Right ventricle myocardium inferior (tissue), 1 donor: ENCODE data around the gene SLC28A1. TPM values are rescaled to one million over a fixed set of nuclear protein-coding genes. Genes with fewer than 3 reads are reported as not detected.
"Not testable (repeated sequence)": the region's sequence is repeated elsewhere in the genome, so short reads cannot be mapped to it uniquely, and the experiment has no call there.

Experiments used
- ATAC-seq: fragments of 200-7000 bp; cut with Tn5 transposase; one replicate; pipeline ENCODE4 v1.9.1; 2020; ENCODE audit warnings: mild to moderate bottlenecking, moderate library complexity
- DNase-seq: peaks from one replicate; pipeline ENCODE4 v3.0.0; 2021; ENCODE audit errors: missing footprints
- intact Hi-C: fragments of 100-400 bp; cut with DNase I; formaldehyde crosslinking; loops from one replicate; pipeline ENCODE4 v1.11.0; 2022
- long read RNA-seq: library from polyadenylated mRNA; unstranded; transcript quantifications from one replicate; pipeline ENCODE4 v2.0.0, GENCODE V29; 2021
- total RNA-seq: library from RNA; stranded (reverse); fragmentation: NEBNext Ultra II Directional; extraction: Animal tissue kit (Norgen Biotek cat#: 25700); gene quantifications from one replicate; pipeline ENCODE4 v1.2.1, GENCODE V29; 2021
- donor health status: DM: no; HTN: yes; CAD: no; lungs with severe emphysema.

The SLC28A1 gene, protein sequence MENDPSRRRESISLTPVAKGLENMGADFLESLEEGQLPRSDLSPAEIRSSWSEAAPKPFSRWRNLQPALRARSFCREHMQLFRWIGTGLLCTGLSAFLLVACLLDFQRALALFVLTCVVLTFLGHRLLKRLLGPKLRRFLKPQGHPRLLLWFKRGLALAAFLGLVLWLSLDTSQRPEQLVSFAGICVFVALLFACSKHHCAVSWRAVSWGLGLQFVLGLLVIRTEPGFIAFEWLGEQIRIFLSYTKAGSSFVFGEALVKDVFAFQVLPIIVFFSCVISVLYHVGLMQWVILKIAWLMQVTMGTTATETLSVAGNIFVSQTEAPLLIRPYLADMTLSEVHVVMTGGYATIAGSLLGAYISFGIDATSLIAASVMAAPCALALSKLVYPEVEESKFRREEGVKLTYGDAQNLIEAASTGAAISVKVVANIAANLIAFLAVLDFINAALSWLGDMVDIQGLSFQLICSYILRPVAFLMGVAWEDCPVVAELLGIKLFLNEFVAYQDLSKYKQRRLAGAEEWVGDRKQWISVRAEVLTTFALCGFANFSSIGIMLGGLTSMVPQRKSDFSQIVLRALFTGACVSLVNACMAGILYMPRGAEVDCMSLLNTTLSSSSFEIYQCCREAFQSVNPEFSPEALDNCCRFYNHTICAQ
- 0.24 TPM for total RNA-seq
- long read RNA-seq, partial matches to known transcripts: 1 of 2 reads
- long read RNA-seq, other reads (novel, unspliced or antisense): 1 of 2 reads

DNA sequence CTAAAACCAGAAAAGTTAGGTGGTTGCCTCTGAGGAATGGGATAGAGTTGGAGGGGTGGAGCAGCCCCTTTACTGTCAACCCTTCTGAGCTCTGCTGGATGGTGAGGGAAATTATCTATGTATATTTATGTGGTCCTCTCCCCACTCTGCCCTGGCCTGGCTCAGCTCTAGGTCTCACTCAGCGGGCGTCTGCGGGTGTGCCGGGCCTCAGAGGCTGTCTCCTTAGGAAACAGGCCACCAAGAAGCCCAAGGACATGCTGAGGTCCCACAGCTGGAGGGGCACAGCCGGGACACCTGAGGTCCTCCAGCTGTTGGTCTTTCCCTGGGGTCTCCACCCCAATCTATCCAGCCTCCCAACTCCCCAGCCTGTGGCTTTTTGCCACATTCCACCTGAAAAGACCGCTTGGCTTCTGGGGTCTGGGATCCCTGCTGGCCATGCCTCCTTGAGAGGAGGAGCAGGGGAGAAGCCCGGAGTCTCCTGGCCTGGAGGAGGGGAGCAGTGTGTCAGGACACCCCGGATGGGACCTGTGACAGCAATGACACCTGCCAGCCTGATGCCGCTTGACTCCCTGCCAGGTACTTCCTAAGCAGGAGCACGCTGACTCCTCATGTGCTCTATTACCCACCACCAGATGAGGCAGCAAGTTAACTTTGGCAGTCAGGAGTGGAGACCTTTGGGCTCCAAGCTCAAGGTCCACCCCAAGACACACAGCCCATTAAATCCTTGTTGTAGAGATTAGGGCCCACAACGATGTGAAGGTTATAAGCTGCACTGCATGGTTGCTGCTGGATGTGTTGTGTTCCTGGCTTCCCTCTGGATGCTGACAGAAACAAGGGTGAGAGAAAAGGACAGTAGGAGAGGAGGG lies at the start of gene SLC28A1:
SLC28A1 (plus strand) TSS at position 747 of the 866 bp plus-strand sequence. CDS start 3,099 bp downstream, outside the sequence.
- ATAC-seq: no peak
- no peak for DNase-seq

DNA sequence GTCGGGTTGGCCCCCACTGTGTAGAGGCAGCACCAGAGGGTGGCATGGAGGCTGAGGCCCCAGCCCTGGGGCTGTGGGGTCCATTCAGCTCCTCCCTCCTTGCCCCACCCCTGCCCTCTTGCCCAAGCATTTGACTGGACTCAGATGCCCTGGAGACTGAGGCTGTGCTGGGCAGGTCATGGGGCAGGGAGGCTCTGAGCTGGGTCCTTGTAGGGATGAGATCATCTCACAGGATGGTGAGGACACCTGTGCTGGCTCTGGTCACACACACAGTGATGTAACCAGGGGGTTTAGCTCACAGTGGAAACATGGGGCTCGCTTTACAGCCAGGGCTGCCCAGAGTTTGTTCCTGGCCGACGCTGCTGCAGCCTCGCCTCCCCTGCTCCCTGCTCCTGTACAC lies 49.5 kb upstream of the SLC28A1 start:
- intact Hi-C loops: loop anchor here (2.0 kb wide), 1 partner anchor 16 kb away; no protein-coding TSS in a partner anchor
- DNase-seq (no peak), ATAC-seq (no peak)

More for the DNA sequence above, at the start of gene SLC28A1:
- intact Hi-C loops: no loop called here

DNA sequence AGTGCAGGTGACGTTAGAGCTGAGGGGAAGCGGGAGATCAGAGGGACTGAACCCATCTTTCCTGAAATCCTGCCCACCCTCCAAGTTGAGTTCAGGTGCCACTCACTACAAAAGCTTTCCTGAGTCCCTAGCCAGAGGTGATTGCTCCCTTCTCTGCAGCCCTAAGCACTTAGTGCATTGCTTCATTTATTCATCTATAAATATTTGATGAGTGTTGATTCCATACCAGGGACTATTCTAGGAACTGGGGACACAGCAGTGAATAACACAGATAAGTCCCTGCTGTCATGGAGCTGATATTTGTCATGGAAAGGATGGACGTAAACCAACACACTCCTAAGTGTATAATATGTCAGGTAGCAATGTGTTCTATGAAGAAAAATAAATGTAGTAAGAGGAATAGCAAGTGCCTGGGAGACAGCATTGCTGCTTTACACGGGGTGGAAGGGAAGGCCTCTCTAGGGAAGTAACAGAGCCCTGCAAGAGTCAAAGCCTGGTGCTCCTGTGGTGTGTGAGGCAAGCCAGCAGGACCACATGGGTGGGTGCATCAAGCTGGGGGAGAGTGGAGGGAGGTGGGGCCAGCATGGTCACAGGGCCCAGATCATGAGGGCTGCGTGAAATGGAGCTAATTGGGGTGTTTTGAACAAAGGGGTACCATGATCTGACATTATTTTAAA lies 48.7 kb upstream of the SLC28A1 start:
- ATAC-seq (peak; percentile 55), DNase-seq (no peak)
- intact Hi-C loops: loop anchor here (2.0 kb wide), 1 partner anchor 17 kb away; no protein-coding TSS in a partner anchor

DNA sequence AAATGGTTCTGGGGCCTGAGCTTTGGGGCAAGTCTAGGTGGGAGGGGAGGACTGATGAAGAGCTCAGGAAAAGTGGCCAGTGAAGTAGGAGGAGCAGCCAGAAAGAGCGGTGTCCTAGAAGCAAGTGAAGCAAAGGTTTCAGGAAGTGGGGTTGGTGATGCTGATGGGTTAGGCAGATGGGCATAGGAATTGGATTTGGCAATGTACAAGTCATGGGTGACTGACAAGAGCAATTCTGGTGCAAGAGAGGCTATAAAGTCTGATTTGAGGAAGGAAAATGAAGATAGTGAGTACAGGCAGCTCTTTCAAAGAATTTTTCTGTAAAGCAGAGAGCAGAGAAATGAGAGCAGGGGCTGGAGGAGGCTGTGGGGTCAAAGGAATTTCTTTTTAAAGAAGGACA lies 47.6 kb upstream of the SLC28A1 start:
- no peak for DNase-seq
- intact Hi-C loops: no loop called here
- ATAC-seq: no peak

DNA sequence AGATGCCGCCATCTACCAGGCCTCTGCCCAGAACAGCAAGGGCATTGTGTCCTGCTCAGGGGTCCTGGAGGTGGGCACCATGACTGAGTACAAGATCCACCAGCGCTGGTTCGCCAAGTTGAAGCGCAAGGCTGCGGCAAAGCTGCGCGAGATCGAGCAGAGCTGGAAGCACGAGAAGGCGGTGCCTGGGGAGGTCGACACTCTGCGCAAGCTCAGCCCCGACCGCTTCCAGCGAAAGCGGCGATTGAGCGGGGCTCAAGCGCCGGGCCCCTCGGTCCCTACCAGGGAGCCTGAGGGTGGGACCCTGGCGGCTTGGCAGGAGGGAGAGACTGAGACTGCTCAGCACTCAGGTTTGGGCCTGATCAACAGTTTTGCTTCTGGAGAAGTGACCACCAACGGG lies 44.7 kb upstream of the SLC28A1 start:
- intact Hi-C loops: no loop called here
- DNase-seq (no peak), ATAC-seq (no peak)

DNA sequence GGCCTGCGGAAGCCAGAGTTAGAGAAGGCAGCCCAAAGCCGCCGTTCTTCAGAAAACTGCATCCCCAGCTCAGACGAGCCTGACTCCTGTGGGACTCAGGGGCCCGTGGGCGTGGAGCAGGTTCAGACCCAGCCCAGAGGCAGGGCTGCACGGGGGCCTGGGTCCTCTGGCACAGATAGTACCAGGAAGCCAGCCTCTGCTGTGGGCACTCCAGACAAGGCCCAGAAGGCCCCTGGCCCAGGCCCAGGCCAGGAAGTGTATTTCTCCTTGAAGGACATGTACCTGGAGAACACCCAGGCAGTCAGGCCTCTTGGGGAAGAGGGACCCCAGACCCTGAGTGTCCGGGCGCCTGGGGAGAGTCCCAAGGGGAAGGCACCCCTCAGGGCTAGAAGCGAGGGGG lies 44.2 kb upstream of the SLC28A1 start:
- intact Hi-C loops: no loop called here
- no peak for DNase-seq
- no peak for ATAC-seq

DNA sequence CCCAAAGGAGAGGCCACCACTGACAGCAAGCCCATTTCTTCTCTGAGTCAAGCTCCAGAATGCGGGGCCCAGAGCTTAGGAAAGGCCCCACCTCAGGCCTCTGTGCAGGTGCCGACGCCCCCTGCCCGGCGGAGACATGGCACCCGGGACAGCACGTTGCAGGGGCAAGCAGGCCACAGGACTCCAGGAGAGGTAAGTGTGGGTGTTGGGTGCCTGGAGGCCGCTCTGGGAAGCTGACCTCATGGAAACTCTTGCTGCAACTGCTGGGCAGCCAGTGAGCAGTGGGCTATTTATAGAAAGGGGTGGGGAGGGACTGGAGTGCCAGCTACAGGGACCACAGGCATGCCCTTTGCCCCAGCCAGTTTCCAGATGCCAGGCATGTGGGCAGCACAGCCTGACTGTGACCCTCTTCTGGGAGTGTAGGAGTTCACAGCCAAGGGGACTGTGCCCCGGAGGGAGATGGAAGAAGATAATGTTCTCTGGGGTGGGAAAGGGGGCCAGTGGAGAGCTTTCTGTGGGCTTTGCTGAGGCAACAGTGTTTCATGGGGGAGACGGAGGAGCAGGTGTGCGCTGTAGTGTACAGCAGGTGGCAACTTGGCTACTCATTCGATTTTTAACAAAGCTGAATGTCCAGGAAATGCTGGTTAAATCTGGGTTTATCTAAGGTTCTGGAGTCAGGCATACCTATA lies 43.6 kb upstream of the SLC28A1 start:
- intact Hi-C loops: no loop called here
- ATAC-seq (peak; percentile 82), DNase-seq (peak; percentile 74)

DNA sequence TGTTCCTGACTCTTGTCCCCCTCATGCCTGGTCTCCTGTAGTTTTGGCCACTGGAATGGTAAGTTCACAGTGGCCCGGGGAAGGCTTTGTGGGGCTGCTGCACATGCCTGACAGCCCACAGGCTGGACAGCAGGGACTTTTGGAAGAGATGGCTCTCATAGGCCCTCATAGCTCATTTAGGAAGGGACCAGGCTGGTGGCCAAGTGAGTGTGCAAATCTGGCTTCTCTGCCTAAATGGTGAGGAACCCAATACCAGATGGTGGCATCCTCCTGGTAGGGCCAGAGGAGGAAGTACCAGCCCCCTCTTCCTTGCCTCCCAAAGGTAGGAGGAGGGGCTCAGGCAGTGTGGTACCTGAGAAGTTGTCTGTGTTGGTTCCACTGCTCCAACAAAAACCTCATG lies 41.7 kb upstream of the SLC28A1 start:
- DNase-seq (no peak), ATAC-seq (no peak)
- intact Hi-C loops: no loop called here

DNA sequence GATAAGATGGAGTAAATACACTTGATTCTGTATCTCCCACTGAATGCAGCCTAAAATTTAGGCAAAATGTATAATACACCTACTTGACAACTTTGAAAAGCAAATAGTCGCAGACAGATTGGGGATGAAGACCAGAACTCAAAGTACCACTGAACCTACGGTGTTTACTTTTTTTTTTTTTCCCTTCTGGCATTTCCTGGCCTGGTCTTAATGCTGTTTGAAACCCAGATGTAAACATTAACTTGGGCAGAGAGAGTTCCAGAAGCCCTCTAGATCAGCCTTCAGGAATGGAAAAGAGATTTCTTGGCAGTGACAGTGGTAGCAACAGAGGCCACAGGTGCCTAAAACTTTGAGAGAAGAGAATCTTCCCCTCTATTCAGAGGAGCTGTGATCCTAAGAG lies 39.5 kb upstream of the SLC28A1 start:
- DNase-seq (no peak), ATAC-seq (no peak)
- intact Hi-C loops: loop anchor here (5.0 kb wide), 1 partner anchor 82 kb away; no protein-coding TSS in a partner anchor

DNA sequence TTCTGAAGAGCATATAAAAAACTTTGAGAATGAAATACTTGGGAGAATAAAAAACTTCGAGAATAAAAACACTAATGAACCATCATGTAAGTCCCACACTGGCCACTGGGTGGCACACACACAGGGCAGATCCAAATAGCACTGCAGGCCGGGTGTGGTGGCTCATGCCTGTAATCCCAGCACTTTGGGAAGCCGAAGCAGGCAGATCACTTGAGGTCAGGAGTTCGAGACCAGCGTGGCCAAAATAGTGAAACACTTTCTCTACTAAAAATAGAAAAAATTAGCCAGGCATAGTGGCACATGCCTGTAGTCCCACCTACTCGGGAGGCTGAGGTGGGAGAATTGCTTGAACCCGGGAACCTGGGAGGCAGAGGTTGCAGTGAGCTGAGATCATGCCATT lies 38.8 kb upstream of the SLC28A1 start:
- ATAC-seq: not testable (repeated sequence)
- peak; percentile 88 for DNase-seq
- intact Hi-C loops: loop anchor here (5.0 kb wide), 1 partner anchor 82 kb away; no protein-coding TSS in a partner anchor

DNA sequence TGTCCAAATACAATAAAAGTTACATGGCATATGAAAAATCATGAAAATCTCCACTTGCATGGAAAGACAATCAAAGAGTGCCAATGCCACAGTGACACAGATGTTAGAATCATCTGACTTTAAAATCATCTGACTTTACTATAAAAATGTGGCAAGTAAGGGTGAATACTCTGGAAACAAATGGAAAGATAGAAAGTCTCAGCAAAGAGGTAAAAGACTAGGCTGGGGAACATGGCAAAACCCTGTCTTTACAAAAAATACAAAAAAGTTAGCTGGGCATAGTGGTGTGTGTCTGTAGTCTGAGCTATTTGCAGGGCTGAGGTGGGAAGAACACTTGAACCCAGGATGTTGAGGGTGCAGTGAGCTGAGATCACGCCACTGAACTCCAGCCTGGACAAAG lies 38.2 kb upstream of the SLC28A1 start:
- intact Hi-C loops: loop anchor here (5.0 kb wide), 1 partner anchor 81 kb away; no protein-coding TSS in a partner anchor
- no peak for DNase-seq
- ATAC-seq: no peak

DNA sequence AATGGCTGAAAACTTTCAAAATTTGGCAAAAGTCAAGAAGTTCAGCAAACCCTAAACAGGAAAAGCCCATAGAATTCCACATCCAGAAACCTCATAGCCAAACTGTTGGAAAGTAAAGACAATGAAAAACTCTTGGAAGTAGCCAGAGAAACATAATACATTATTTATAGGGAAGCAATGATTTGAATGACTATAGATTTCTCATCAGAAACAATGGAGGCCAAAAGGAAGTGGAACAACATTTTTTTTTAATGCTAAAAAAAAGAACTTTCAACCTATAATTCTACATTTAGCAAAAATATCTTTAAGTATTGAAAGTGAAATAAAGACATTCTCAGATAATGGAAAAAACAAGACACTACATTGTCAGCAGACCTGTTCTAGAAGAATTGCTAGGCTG lies 37.1 kb upstream of the SLC28A1 start:
- ATAC-seq: no peak
- no peak for DNase-seq
- intact Hi-C loops: loop anchor here (5.0 kb wide), 1 partner anchor 80 kb away; no protein-coding TSS in a partner anchor

DNA sequence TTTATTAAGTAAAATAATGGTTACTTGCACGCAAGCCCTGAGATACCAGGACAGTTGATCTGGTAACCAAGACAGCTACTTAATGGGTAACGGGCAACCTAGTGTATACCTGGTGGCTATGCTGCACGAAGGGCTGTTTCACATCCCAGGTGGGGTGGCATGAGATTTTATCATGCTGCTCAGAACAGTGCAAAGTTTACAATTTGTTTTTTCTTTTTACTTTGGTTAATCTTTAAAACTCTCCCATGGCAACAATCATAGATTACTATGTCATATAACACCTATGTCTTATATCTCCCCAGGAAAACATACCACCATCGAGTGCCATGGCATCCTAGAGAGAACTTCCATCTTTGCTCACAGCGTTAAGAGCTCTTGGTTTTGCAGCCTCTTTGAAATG lies 32.2 kb upstream of the SLC28A1 start:
- no peak for DNase-seq
- intact Hi-C loops: no loop called here
- ATAC-seq: no peak

DNA sequence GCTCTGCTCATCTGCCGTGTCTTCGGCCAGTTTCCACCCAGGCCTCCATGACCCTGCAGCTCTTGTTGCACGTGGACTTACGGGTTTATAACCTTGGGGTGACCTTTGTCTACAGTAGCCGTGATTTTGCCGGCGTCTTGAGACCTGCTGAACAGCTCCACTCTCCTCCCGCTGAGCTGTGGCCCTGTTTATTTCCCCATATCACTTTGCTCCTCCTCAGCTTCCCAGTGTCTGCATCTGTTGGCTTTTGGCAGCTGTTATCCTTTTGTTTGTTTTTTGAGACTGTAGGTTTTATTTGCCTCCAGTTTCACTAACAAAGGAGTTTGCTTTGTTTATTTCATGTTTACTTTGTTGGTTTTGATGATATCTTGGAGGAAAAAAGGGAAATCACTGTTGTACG lies 29.3 kb upstream of the SLC28A1 start:
- no peak for ATAC-seq
- intact Hi-C loops: no loop called here
- DNase-seq: no peak

DNA sequence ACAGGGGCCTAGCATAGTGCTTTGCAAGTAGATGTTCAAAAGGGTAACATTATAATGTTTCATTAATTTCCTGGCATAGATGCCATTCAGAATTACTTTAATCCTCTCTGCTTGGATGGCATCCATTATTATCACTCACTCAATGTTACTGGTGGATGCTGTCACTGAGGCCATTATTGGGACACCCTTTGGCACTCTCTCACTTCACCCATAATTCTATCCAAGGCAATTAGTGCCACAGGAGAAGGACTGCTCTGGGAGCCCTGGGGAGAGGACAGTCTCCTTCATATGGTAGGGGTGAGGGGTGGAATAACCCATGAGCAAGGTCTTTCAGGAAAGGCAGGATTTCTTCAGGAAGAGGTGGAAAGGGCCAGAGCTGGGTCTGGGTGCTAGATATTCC lies 28.7 kb upstream of the SLC28A1 start:
- ATAC-seq: peak; percentile 66
- intact Hi-C loops: no loop called here
- no peak for DNase-seq

DNA sequence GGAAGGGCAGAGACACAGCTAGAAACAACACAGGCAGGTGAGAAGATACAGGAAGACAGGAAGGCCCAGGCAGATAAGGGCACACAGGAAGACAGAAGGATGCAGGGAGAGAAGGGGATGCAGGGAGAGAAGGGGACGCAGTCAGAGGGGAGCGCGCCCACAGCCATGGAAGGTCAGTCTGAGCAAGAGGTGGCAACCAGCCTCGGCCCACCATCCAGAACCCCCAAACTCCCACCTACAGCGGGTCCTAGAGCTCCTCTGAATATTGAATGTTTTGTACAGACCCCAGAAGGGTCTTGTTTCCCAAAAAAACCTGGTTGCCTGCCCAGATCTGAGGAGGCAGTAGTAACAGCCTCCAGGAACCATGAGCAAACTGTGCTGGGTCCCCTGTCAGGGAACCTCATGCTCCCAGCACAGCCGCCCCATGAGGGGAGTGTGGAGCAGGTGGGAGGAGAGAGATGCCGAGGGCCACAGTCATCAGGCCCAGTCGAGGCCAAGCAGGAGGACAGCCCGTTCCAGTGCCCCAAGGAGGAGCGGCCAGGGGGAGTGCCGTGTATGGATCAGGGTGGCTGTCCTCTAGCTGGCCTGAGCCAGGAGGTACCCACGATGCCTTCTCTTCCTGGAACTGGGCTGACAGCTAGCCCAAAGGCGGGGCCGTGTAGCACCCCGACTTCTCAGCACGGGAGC lies 27.6 kb upstream of the SLC28A1 start:
- DNase-seq (no peak), ATAC-seq (no peak)
- intact Hi-C loops: no loop called here

DNA sequence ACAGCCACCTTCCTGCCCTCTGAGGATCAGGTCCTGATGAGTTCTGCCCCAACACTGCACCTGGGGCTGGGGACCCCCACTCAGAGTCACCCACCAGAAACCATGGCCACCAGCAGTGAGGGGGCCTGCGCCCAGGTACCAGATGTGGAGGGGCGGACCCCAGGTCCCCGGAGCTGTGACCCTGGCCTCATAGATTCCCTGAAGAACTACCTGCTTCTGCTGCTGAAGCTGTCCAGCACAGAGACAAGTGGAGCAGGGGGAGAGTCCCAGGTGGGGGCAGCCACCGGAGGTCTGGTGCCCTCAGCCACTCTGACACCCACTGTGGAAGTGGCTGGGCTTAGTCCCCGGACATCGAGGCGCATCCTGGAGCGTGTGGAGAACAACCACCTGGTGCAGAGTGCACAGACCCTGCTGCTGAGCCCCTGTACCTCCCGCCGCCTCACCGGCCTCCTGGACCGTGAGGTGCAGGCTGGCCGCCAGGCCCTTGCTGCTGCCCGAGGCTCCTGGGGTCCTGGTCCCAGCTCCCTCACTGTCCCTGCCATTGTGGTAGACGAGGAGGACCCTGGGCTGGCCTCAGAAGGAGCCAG lies 27.0 kb upstream of the SLC28A1 start:
- intact Hi-C loops: no loop called here
- ATAC-seq (no peak), DNase-seq (no peak)
